H1 (cell line): Measurements from ENCODE around the gene NGEF.

Experiments
- ATF2 ChIP-seq: IDR thresholded peaks from 2 replicates; pipeline ENCODE4 v1.6.1; 2012; ENCODE audit warnings: low read length, inconsistent platforms
- BACH1 ChIP-seq: IDR thresholded peaks from 2 replicates; pipeline ENCODE4 v1.6.1; 2012; ENCODE audit warnings: low read length, improper control_type of control experiment
- BCL11A ChIP-seq, 2 experiments: IDR thresholded peaks; one replicate each; pipeline ENCODE4 v1.6.1; 2011; ENCODE audit warnings: low read depth in 2 of 2, low read length in 2 of 2, mild to moderate bottlenecking in 2 of 2
- PHF8 ChIP-seq: fragments of 200-600 bp; sonication (generic); conservative IDR thresholded peaks from 2 replicates; pipeline ENCODE4 v1.7.1; 2012; ENCODE audit warnings: low read depth, mild to moderate bottlenecking, inconsistent platforms, low read length, moderate library complexity
- POLR2A ChIP-seq, 2 experiments: IDR thresholded peaks; 1 replicate in 1 of 2; 2 replicates in 1 of 2; pipeline ENCODE4 v1.6.1; 2011; ENCODE audit warnings: low read depth in 2 of 2, low read length in 2 of 2, mild to moderate bottlenecking in 2 of 2; ENCODE audit errors: control extremely low read depth in 1 of 2
- POLR2AphosphoS5 ChIP-seq: IDR thresholded peaks from 2 replicates; pipeline ENCODE4 v1.6.1; 2011; ENCODE audit warnings: low read depth, low read length
- YY1 ChIP-seq: IDR thresholded peaks from 2 replicates; pipeline ENCODE4 v1.6.1; 2011; ENCODE audit warnings: low read depth, mild to moderate bottlenecking, low read length
- TF ChIP-seq, protein P1 (sequence below), 3 experiments: IDR thresholded peaks; 1 replicate in 2 of 3; 2 replicates in 1 of 3; pipeline versions ENCODE4 v1.5.1 to v1.6.1; 2011; ENCODE audit warnings: low read length in 3 of 3, mild to moderate bottlenecking in 3 of 3, inconsistent platforms in 2 of 3, low read depth in 1 of 3, moderate library complexity in 1 of 3; ENCODE audit not compliant: insufficient read depth in 1 of 3; ENCODE audit errors: control extremely low read depth in 1 of 3

GRCh38 chr2:233033672-233034071 is 20.6 kb upstream of the NGEF start:
- TF ChIP-seq, protein P1, sequence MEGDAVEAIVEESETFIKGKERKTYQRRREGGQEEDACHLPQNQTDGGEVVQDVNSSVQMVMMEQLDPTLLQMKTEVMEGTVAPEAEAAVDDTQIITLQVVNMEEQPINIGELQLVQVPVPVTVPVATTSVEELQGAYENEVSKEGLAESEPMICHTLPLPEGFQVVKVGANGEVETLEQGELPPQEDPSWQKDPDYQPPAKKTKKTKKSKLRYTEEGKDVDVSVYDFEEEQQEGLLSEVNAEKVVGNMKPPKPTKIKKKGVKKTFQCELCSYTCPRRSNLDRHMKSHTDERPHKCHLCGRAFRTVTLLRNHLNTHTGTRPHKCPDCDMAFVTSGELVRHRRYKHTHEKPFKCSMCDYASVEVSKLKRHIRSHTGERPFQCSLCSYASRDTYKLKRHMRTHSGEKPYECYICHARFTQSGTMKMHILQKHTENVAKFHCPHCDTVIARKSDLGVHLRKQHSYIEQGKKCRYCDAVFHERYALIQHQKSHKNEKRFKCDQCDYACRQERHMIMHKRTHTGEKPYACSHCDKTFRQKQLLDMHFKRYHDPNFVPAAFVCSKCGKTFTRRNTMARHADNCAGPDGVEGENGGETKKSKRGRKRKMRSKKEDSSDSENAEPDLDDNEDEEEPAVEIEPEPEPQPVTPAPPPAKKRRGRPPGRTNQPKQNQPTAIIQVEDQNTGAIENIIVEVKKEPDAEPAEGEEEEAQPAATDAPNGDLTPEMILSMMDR (IDR thresholded peaks at IDR 0.05; ENCODE audit: control extremely low read depth in 1 of 3, insufficient read depth in 1 of 3, low read depth in 1 of 3, low read length in 3 of 3), result no peak
- TF ChIP-seq POLR2AphosphoS5 (no peak), POLR2A (IDR thresholded peaks at IDR 0.05; ENCODE audit: control extremely low read depth in 1 of 2, low read depth in 2 of 2, low read length in 2 of 2) (no peak), PHF8 (no peak), BCL11A (IDR thresholded peaks at IDR 0.05; ENCODE audit: low read depth in 2 of 2, low read length in 2 of 2) (no peak), ATF2 (no peak), BACH1 (no peak), YY1 (no peak)
